ENCODE measurements around the gene TMEM119. TPM values are rescaled to one million over a fixed set of nuclear protein-coding genes. Genes with fewer than 3 reads are reported as not detected.
A peak's percentile ranks its signal among the peaks of the same experiment; 100 is the strongest.

TMEM119 gene
- total RNA-seq, 1 donor from 2014 or later = 251 TPM

DNA sequence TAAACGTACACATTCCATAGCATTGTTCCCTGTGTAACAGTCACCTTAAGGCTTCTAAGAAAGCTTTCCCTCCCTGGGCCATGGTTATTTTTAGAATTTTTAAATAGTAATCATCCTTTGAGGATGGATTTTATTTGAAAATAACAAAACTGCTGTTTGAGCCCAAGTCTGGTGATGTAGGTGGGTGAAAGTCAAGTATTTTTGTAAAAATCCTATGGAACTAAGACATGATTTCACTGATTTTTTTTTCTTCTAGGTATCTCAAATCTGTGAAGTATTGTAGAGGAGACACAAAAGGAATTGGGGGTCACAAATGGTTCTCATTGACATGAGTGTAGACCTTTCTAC is 34.1 kb downstream of the TMEM119 start:
- H3K27me3 ChIP-seq = no peaks in the 10 kb centered on the region
- H3K36me3 ChIP-seq = peaks cover 37 to 41% of the 10 kb centered on the region in 2 donors
- peaks cover 7 to 30% of the 10 kb centered on the region in 2 donors for H3K4me1 ChIP-seq
- intact Hi-C loops (cut with DNase I) = loop anchor here (1.0 to 5.0 kb wide), 9 partner anchors 55 to 1434 kb away; partner anchors contain the start of genes ANKRD13A, GIT2, PRDM4 and SSH1
- H3K4me3 ChIP-seq = peak overlapping the region; percentile 96
- no peaks in the 10 kb centered on the region for H3K9me3 ChIP-seq
- H3K27ac ChIP-seq = peak overlapping the region in 1 of 2 donors; percentile 29
- no peak for TF ChIP-seq CTCF (IDR thresholded peaks at IDR 0.05)
- no peak for DNase-seq (ENCODE audit: low spot score in 2 of 2)

- intact Hi-C loops (cut with DNase I) = loop anchor here (2.0 to 5.0 kb wide), 8 partner anchors 102 to 1434 kb away; partner anchors contain the start of genes ANKRD13A, GIT2, PRDM4 and SSH1
- H3K36me3 ChIP-seq = peaks cover 32 to 36% of the 10 kb centered on the region in 2 donors
- peak overlapping the region; percentile 90 to 95 for H3K27ac ChIP-seq
- peak; percentile 69 to 87 (median 81) for TF ChIP-seq CTCF (IDR thresholded peaks at IDR 0.05)
- H3K9me3 ChIP-seq = no peaks in the 10 kb centered on the region
- peaks cover 7 to 31% of the 10 kb centered on the region in 2 donors for H3K4me1 ChIP-seq
- peak; percentile 62 to 91 for DNase-seq (ENCODE audit: low spot score in 2 of 2)
- no peaks in the 10 kb centered on the region for H3K27me3 ChIP-seq
- H3K4me3 ChIP-seq = peak overlapping the region; percentile 96
These were observed 34.6 kb downstream of the TMEM119 start for GRCh38 chr12:108563136-108563803.

DNA sequence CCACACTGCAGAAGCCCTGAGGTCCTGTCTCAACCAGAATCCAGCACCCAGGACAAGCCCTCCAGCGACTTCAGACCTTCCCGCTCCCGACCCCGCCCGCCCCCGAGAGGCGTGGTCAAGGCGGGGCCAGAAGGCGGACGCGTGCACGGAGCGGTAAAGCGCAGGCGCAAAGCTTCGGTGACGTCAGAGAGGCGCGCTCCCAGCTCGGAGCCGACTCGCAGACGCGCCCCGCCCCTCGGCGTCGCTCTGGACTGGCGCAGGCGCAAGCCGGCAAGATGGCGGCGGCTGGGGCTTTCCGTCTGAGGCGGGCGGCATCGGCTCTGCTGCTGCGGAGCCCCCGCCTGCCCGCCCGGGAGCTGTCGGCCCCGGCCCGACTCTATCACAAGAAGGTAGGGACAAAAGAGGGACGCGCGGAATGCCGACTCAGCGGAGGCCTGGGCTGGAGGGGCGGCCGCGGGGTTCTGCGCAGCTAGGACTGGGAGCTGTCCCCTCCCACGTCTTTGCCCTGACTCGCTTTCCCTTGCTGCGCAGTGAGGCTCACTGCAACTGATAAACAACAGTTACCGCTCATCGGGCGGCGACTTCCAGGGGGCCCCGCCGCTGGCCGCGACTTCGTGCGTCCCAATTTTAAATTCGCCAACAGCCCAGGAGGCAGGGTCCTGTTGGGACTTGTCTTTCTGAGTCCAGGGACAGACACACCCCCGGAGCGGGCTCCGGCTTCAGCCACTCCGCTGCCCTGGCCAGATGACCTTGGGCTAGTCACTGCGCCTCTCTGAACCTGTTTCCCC is 35.3 kb downstream of the TMEM119 start, which contains the start of gene ISCU:
ISCU (plus strand) TSS at position 249 of the 788 bp plus-strand sequence; CDS start at position 276, 27 bp downstream.
- no peak for TF ChIP-seq CTCF (IDR thresholded peaks at IDR 0.05)
- Histone ChIP-seq H3K9me3 (no peaks in the 10 kb centered on the region), H3K36me3 (peaks cover 25 to 36% of the 10 kb centered on the region in 2 donors), H3K4me1 (peaks cover 7 to 37% of the 10 kb centered on the region in 2 donors), H3K27ac (peak within 1 kb of the TSS; percentile 90 to 95), H3K4me3 (peak within 1 kb of the TSS; percentile 96), H3K27me3 (no peaks in the 10 kb centered on the region)
- intact Hi-C loops (cut with DNase I) = loop anchor here (1.0 to 5.0 kb wide), 11 partner anchors 47 to 1435 kb away; partner anchors contain the start of genes ALKBH2, ANKRD13A, FICD and GIT2
- DNase-seq (ENCODE audit: low spot score in 2 of 2) = peak; percentile 79 to 97

GRCh38 chr12:108561852-108562347 is 36.0 kb downstream of the TMEM119 start:
- H3K27ac ChIP-seq = peak overlapping the region; percentile 78 to 90
- intact Hi-C loops (cut with DNase I) = loop anchor here (1.0 to 5.0 kb wide), 11 partner anchors 47 to 1435 kb away; partner anchors contain the start of genes ALKBH2, ANKRD13A, FICD and GIT2
- H3K4me1 ChIP-seq = peaks cover 7 to 38% of the 10 kb centered on the region in 2 donors

More at GRCh38 chr12:108561852-108562347, 36.0 kb downstream of the TMEM119 start:
- no peak for DNase-seq (ENCODE audit: low spot score in 2 of 2)
- Histone ChIP-seq H3K4me3 (peak overlapping the region; percentile 96), H3K27me3 (no peaks in the 10 kb centered on the region), H3K36me3 (peaks cover 18 to 33% of the 10 kb centered on the region in 2 donors), H3K9me3 (no peaks in the 10 kb centered on the region)
- no peak for TF ChIP-seq CTCF (IDR thresholded peaks at IDR 0.05)

Measured in ascending aorta (tissue), 2 donors.